Measurements from ENCODE around the gene DTWD2.

GRCh38 chr5:119016125-119016774, 27.9 kb upstream of the DTWD2 start:
- TF ChIP-seq CTCF (IDR thresholded peaks at IDR 0.05; ENCODE audit: poor library complexity) (no peak), EZH2phosphoT487 (IDR thresholded peaks at IDR 0.05; ENCODE audit: low read depth, severe bottlenecking, unreplicated experiment) (no peak), EZH2 (IDR thresholded peaks at IDR 0.05; ENCODE audit: borderline replicate concordance) (no peak)

Data from hepatocyte (in vitro differentiated cells).